SK-N-SH treated with all-trans-retinoic acid at 6 μM for 48 hours (cell line): ENCODE data around the gene GSTO2.

Source experiments
- ATAC-seq: fragments of 200-7000 bp; cut with Tn5 transposase; 3 replicates; pipeline ENCODE4 v1.9.1; 2020; ENCODE audit warnings: mild to moderate bottlenecking, moderate library complexity
- ARNTL ChIP-seq: fragments of 450-650 bp; formaldehyde crosslinking; IDR thresholded peaks from 2 replicates; pipeline ENCODE4 v1.5.0; 2020; ENCODE audit warnings: low read depth, mild to moderate bottlenecking, moderate library complexity, borderline replicate concordance
- BACH2 ChIP-seq: fragments of 250-450 bp; sonication (Bioruptor Pico); IDR thresholded peaks from 2 replicates; pipeline ENCODE4 v1.9.0; 2021; ENCODE audit warnings: mild to moderate bottlenecking, borderline replicate concordance
- CREB5 ChIP-seq: fragments of 250-450 bp; sonication (Bioruptor Pico); IDR thresholded peaks from 2 replicates; pipeline ENCODE4 v1.5.1; 2020; ENCODE audit warnings: low read depth, mild to moderate bottlenecking, moderate library complexity
- CSDC2 ChIP-seq: fragments of 250-450 bp; sonication (Bioruptor Pico); IDR thresholded peaks from 2 replicates; pipeline ENCODE4 v1.5.0; 2020; ENCODE audit warnings: mild to moderate bottlenecking, moderate library complexity
- CSRNP3 ChIP-seq: fragments of 250-450 bp; sonication (Bioruptor Pico); IDR thresholded peaks from 2 replicates; pipeline ENCODE4 v1.5.1; 2021; ENCODE audit warnings: mild to moderate bottlenecking, moderate library complexity
- ESRRG ChIP-seq: fragments of 250-450 bp; sonication (Bioruptor Pico); IDR thresholded peaks from 2 replicates; pipeline ENCODE4 v1.6.1; 2021; ENCODE audit warnings: mild to moderate bottlenecking
- GLIS3 ChIP-seq: fragments of 250-450 bp; sonication (Bioruptor Pico); IDR thresholded peaks from 2 replicates; pipeline ENCODE4 v1.5.0; 2020; ENCODE audit warnings: mild to moderate bottlenecking, moderate library complexity
- ISL1 ChIP-seq: fragments of 250-450 bp; sonication (Bioruptor Pico); IDR thresholded peaks from 2 replicates; pipeline ENCODE4 v2.1.2; 2022; ENCODE audit warnings: mild to moderate bottlenecking, moderate library complexity
- OSR1 ChIP-seq: fragments of 250-450 bp; sonication (Bioruptor Pico); IDR thresholded peaks from 2 replicates; pipeline ENCODE4 v1.8.0; 2022; ENCODE audit warnings: moderate library complexity, mild to moderate bottlenecking, inconsistent platforms
- PPARA ChIP-seq: fragments of 250-450 bp; sonication (Bioruptor Pico); IDR thresholded peaks from 2 replicates; pipeline ENCODE4 v1.5.0; 2020; ENCODE audit warnings: mild to moderate bottlenecking, borderline replicate concordance
- RARB ChIP-seq: fragments of 250-450 bp; sonication (Bioruptor Pico); IDR thresholded peaks from 2 replicates; pipeline ENCODE4 v1.8.0; 2021; ENCODE audit warnings: mild to moderate bottlenecking, moderate library complexity
- SNAI2 ChIP-seq: fragments of 250-450 bp; sonication (Bioruptor Pico); IDR thresholded peaks from 2 replicates; pipeline ENCODE4 v1.5.0; 2020; ENCODE audit warnings: mild to moderate bottlenecking, moderate library complexity
- TCF4 ChIP-seq: fragments of 250-450 bp; sonication (Bioruptor Pico); IDR thresholded peaks from 2 replicates; pipeline ENCODE4 v1.8.0; 2021; ENCODE audit warnings: mild to moderate bottlenecking, moderate library complexity, borderline replicate concordance
- TOX ChIP-seq: fragments of 250-450 bp; sonication (Bioruptor Pico); IDR thresholded peaks from 2 replicates; pipeline ENCODE4 v1.8.0; 2021; ENCODE audit warnings: mild to moderate bottlenecking, moderate library complexity, borderline replicate concordance
- TSHZ2 ChIP-seq: fragments of 250-450 bp; sonication (Bioruptor Pico); IDR thresholded peaks from 2 replicates; pipeline ENCODE4 v1.5.0; 2020; ENCODE audit warnings: mild to moderate bottlenecking, moderate library complexity
- ZFP3 ChIP-seq: fragments of 250-450 bp; sonication (Bioruptor Pico); IDR thresholded peaks from 2 replicates; pipeline ENCODE4 v1.5.0; 2020; ENCODE audit warnings: mild to moderate bottlenecking, moderate library complexity
- ZFP30 ChIP-seq: fragments of 450-650 bp; formaldehyde crosslinking; IDR thresholded peaks from 2 replicates; pipeline ENCODE4 v1.5.0; 2022; ENCODE audit warnings: mild to moderate bottlenecking, moderate library complexity
- ZNF565 ChIP-seq: fragments of 450-650 bp; formaldehyde crosslinking; conservative IDR thresholded peaks from 2 replicates; pipeline ENCODE4 v1.5.0; 2020; ENCODE audit warnings: low read depth, mild to moderate bottlenecking, moderate library complexity
- ZNF70 ChIP-seq: fragments of 450-650 bp; formaldehyde crosslinking; IDR thresholded peaks from 2 replicates; pipeline ENCODE4 v1.5.0; 2020; ENCODE audit warnings: mild to moderate bottlenecking, moderate library complexity
- ZNF8 ChIP-seq: fragments of 450-650 bp; formaldehyde crosslinking; IDR thresholded peaks from 2 replicates; pipeline ENCODE4 v1.5.0; 2020; ENCODE audit warnings: mild to moderate bottlenecking, moderate library complexity
- TF ChIP-seq, protein P1 (sequence below): fragments of 250-450 bp; sonication (Bioruptor Pico); IDR thresholded peaks from 2 replicates; pipeline ENCODE4 v1.8.0; 2021; ENCODE audit warnings: low read depth, mild to moderate bottlenecking, moderate library complexity, borderline replicate concordance
- TF ChIP-seq, protein P2 (sequence below): fragments of 250-450 bp; sonication (Bioruptor Pico); IDR thresholded peaks from 2 replicates; pipeline ENCODE4 v1.8.0; 2020; ENCODE audit warnings: mild to moderate bottlenecking, moderate library complexity, borderline replicate concordance

The GSTO2 gene

DNA sequence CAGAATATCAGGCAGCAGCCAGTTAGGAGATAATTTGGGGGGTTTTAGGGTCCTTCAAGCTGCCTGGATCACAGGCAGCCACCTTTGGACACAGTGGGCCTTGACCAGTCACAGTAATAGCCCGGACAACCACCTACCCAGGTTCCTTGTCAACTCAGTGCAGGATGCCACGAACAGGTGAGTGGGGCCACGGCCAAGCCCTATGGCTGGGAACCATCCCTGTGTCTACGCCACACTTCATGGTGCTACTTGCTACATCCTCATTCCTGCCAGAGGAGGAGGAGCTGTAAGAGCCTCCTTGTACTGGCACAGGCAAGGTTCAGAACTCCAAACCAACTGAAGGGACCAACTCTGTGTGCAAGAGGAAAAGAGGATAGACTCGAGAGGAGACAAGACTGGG lies 49.3 kb downstream of the GSTO2 start (continued):
- TF ChIP-seq TSHZ2 (CRISPR knock-in tag) (no peak), BACH2 (CRISPR knock-in tag) (no peak), ZFP30 (CRISPR knock-in tag) (no peak), ESRRG (CRISPR knock-in tag) (no peak), CREB5 (no peak), ISL1 (CRISPR knock-in tag) (no peak), SNAI2 (CRISPR knock-in tag) (no peak), CSDC2 (CRISPR knock-in tag) (no peak), TCF4 (CRISPR knock-in tag) (no peak)

GRCh38 chr10:104318810-104319741 lies 50.1 kb downstream of the GSTO2 start:
- no peak for ATAC-seq
- TF ChIP-seq CSRNP3 (no peak), CSDC2 (CRISPR knock-in tag) (no peak), ZNF565 (CRISPR knock-in tag) (no peak), ZFP30 (CRISPR knock-in tag) (no peak), PPARA (no peak), RARB (CRISPR knock-in tag) (no peak), ARNTL (no peak), ZNF8 (CRISPR knock-in tag) (no peak), GLIS3 (CRISPR knock-in tag) (no peak), TOX (CRISPR knock-in tag) (no peak), ZFP3 (CRISPR knock-in tag) (no peak), ZNF70 (no peak), ISL1 (CRISPR knock-in tag) (no peak), CREB5 (no peak), OSR1 (CRISPR knock-in tag) (no peak)
- TF ChIP-seq, protein P1, sequence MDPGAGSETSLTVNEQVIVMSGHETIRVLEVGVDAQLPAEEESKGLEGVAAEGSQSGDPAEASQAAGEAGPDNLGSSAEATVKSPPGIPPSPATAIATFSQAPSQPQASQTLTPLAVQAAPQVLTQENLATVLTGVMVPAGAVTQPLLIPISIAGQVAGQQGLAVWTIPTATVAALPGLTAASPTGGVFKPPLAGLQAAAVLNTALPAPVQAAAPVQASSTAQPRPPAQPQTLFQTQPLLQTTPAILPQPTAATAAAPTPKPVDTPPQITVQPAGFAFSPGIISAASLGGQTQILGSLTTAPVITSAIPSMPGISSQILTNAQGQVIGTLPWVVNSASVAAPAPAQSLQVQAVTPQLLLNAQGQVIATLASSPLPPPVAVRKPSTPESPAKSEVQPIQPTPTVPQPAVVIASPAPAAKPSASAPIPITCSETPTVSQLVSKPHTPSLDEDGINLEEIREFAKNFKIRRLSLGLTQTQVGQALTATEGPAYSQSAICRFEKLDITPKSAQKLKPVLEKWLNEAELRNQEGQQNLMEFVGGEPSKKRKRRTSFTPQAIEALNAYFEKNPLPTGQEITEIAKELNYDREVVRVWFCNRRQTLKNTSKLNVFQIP (CRISPR knock-in tag) = no peak
- TF ChIP-seq, protein P2, sequence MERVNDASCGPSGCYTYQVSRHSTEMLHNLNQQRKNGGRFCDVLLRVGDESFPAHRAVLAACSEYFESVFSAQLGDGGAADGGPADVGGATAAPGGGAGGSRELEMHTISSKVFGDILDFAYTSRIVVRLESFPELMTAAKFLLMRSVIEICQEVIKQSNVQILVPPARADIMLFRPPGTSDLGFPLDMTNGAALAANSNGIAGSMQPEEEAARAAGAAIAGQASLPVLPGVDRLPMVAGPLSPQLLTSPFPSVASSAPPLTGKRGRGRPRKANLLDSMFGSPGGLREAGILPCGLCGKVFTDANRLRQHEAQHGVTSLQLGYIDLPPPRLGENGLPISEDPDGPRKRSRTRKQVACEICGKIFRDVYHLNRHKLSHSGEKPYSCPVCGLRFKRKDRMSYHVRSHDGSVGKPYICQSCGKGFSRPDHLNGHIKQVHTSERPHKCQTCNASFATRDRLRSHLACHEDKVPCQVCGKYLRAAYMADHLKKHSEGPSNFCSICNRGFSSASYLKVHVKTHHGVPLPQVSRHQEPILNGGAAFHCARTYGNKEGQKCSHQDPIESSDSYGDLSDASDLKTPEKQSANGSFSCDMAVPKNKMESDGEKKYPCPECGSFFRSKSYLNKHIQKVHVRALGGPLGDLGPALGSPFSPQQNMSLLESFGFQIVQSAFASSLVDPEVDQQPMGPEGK (CRISPR knock-in tag) = no peak
